Measurements from ENCODE around the gene WDFY4. TPM values are rescaled to one million over a fixed set of nuclear protein-coding genes. Genes with fewer than 3 reads are reported as not detected.

WDFY4 gene
- total and polyA plus RNA-seq, 2 experiments from 2014 or later = not detected

GRCh38 chr10:48820231-48820630, 135.6 kb downstream of the WDFY4 start:
- H3K9me2 ChIP-seq (ENCODE audit: insufficient read depth) = no peaks in the 10 kb centered on the region
- WGBS, 2 experiments (ENCODE audit: low coverage in 1 of 2, low lambda C conversion rate in 2 of 2, missing lambda C conversion rate in 2 of 2) = 74 to 82% methylated on average over 9 of the region's 9 CpGs
- TF ChIP-seq EZH2 (IDR thresholded peaks at IDR 0.05; ENCODE audit: insufficient read depth, poor library complexity, severe bottlenecking) = no peak
- no peak for TF ChIP-seq EZH2phosphoT487 (IDR thresholded peaks at IDR 0.05; ENCODE audit: insufficient read depth, low read depth)
- H3K4me3 ChIP-seq = no peak overlapping the region
- no peaks in the 10 kb centered on the region for H4K20me1 ChIP-seq (ENCODE audit: insufficient read depth)
- no peaks in the 10 kb centered on the region for H3F3A ChIP-seq (ENCODE audit: insufficient read depth)
- H3K9ac ChIP-seq = no peak overlapping the region
- H3K27ac ChIP-seq = no peak overlapping the region
- H3K4me1 ChIP-seq (ENCODE audit: insufficient read depth) = no peaks in the 10 kb centered on the region
- peaks cover 29% of the 10 kb centered on the region; the same call in 1 of the 2 replicates for H3K27me3 ChIP-seq (replicated peaks; ENCODE audit: insufficient read depth)
- H3K36me3 ChIP-seq (ENCODE audit: low read depth) = no peaks in the 10 kb centered on the region
- no peaks in the 10 kb centered on the region for H3K79me2 ChIP-seq (ENCODE audit: insufficient read depth)
- H2AFZ ChIP-seq = no peak overlapping the region
- H3K4me2 ChIP-seq (ENCODE audit: unreplicated experiment) = no peak overlapping the region
- in situ Hi-C loops (cut with MboI) = no loop called here
- no peaks in the 10 kb centered on the region for H3K9me3 ChIP-seq (ENCODE audit: low read depth)
- no peak for DNase-seq

GRCh38 chr10:48820699-48821098, 136.0 kb downstream of the WDFY4 start:
- Histone ChIP-seq H4K20me1 (ENCODE audit: insufficient read depth) (no peaks in the 10 kb centered on the region), H3K9me3 (ENCODE audit: low read depth) (no peaks in the 10 kb centered on the region), H2AFZ (no peak overlapping the region), H3K4me2 (ENCODE audit: unreplicated experiment) (no peak overlapping the region), H3K27me3 (replicated peaks; ENCODE audit: insufficient read depth) (peaks cover 33% of the 10 kb centered on the region; the same call in 1 of the 2 replicates), H3F3A (ENCODE audit: insufficient read depth) (no peaks in the 10 kb centered on the region), H3K4me1 (ENCODE audit: insufficient read depth) (no peaks in the 10 kb centered on the region), H3K27ac (no peak overlapping the region), H3K9me2 (ENCODE audit: insufficient read depth) (no peaks in the 10 kb centered on the region), H3K79me2 (ENCODE audit: insufficient read depth) (no peaks in the 10 kb centered on the region), H3K4me3 (no peak overlapping the region), H3K36me3 (ENCODE audit: low read depth) (no peaks in the 10 kb centered on the region), H3K9ac (no peak overlapping the region)
- in situ Hi-C loops (cut with MboI) = no loop called here
- no peak for DNase-seq
- TF ChIP-seq EZH2phosphoT487 (IDR thresholded peaks at IDR 0.05; ENCODE audit: insufficient read depth, low read depth) (no peak), EZH2 (IDR thresholded peaks at IDR 0.05; ENCODE audit: insufficient read depth, poor library complexity, severe bottlenecking) (no peak)
- 80 to 82% methylated on average over 10 of the region's 10 CpGs for WGBS, 2 experiments (ENCODE audit: low coverage in 1 of 2, low lambda C conversion rate in 2 of 2, missing lambda C conversion rate in 2 of 2)

GRCh38 chr10:48821111-48821510, 136.4 kb downstream of the WDFY4 start:
- Histone ChIP-seq H4K20me1 (ENCODE audit: insufficient read depth) (no peaks in the 10 kb centered on the region), H3K9me3 (ENCODE audit: low read depth) (no peaks in the 10 kb centered on the region), H3K27me3 (replicated peaks; ENCODE audit: insufficient read depth) (peaks cover 37% of the 10 kb centered on the region; the same call in 1 of the 2 replicates), H2AFZ (no peak overlapping the region), H3K27ac (no peak overlapping the region), H3K4me1 (ENCODE audit: insufficient read depth) (no peaks in the 10 kb centered on the region), H3K9ac (no peak overlapping the region), H3K9me2 (ENCODE audit: insufficient read depth) (no peaks in the 10 kb centered on the region), H3K4me3 (no peak overlapping the region), H3K79me2 (ENCODE audit: insufficient read depth) (no peaks in the 10 kb centered on the region), H3F3A (ENCODE audit: insufficient read depth) (no peaks in the 10 kb centered on the region), H3K36me3 (ENCODE audit: low read depth) (no peaks in the 10 kb centered on the region), H3K4me2 (ENCODE audit: unreplicated experiment) (no peak overlapping the region)
- DNase-seq = no peak
- in situ Hi-C loops (cut with MboI) = no loop called here
- 73 to 75% methylated on average over 4 of the region's 4 CpGs for WGBS, 2 experiments (ENCODE audit: low coverage in 1 of 2, low lambda C conversion rate in 2 of 2, missing lambda C conversion rate in 2 of 2)
- TF ChIP-seq EZH2phosphoT487 (IDR thresholded peaks at IDR 0.05; ENCODE audit: insufficient read depth, low read depth) (no peak), EZH2 (IDR thresholded peaks at IDR 0.05; ENCODE audit: insufficient read depth, poor library complexity, severe bottlenecking) (no peak)

- no peak overlapping the region for H3K9ac ChIP-seq
- TF ChIP-seq EZH2phosphoT487 (IDR thresholded peaks at IDR 0.05; ENCODE audit: insufficient read depth, low read depth) (no peak), EZH2 (IDR thresholded peaks at IDR 0.05; ENCODE audit: insufficient read depth, poor library complexity, severe bottlenecking) (no peak)
- in situ Hi-C loops (cut with MboI) = no loop called here
- DNase-seq = peak; percentile 30
- no peak overlapping the region for H3K4me2 ChIP-seq (ENCODE audit: unreplicated experiment)
- no peak overlapping the region for H3K4me3 ChIP-seq
- H2AFZ ChIP-seq = no peak overlapping the region
- WGBS, 2 experiments (ENCODE audit: low coverage in 1 of 2, low lambda C conversion rate in 2 of 2, missing lambda C conversion rate in 2 of 2) = 60 to 67% methylated on average over 3 of the region's 3 CpGs
- no peaks in the 10 kb centered on the region for H4K20me1 ChIP-seq (ENCODE audit: insufficient read depth)
- H3F3A ChIP-seq (ENCODE audit: insufficient read depth) = no peaks in the 10 kb centered on the region
- H3K36me3 ChIP-seq (ENCODE audit: low read depth) = no peaks in the 10 kb centered on the region
- no peaks in the 10 kb centered on the region for H3K9me2 ChIP-seq (ENCODE audit: insufficient read depth)
- H3K27ac ChIP-seq = no peak overlapping the region
- peaks cover 39% of the 10 kb centered on the region; the same call in 1 of the 2 replicates for H3K27me3 ChIP-seq (replicated peaks; ENCODE audit: insufficient read depth)
- no peaks in the 10 kb centered on the region for H3K9me3 ChIP-seq (ENCODE audit: low read depth)
- H3K4me1 ChIP-seq (ENCODE audit: insufficient read depth) = no peaks in the 10 kb centered on the region
- H3K79me2 ChIP-seq (ENCODE audit: insufficient read depth) = no peaks in the 10 kb centered on the region
Measured at GRCh38 chr10:48821692-48822091, 137.0 kb downstream of the WDFY4 start.

GRCh38 chr10:48833674-48834073, 149.0 kb downstream of the WDFY4 start:
- Histone ChIP-seq H2AFZ (no peak overlapping the region), H3K4me1 (ENCODE audit: insufficient read depth) (no peaks in the 10 kb centered on the region), H3K27ac (no peak overlapping the region), H3K36me3 (ENCODE audit: low read depth) (no peaks in the 10 kb centered on the region), H3F3A (ENCODE audit: insufficient read depth) (no peaks in the 10 kb centered on the region), H3K9ac (no peak overlapping the region), H3K9me2 (ENCODE audit: insufficient read depth) (no peaks in the 10 kb centered on the region), H4K20me1 (ENCODE audit: insufficient read depth) (no peaks in the 10 kb centered on the region), H3K79me2 (ENCODE audit: insufficient read depth) (no peaks in the 10 kb centered on the region), H3K9me3 (ENCODE audit: low read depth) (no peaks in the 10 kb centered on the region), H3K4me2 (ENCODE audit: unreplicated experiment) (no peak overlapping the region), H3K4me3 (no peak overlapping the region), H3K27me3 (replicated peaks; ENCODE audit: insufficient read depth) (peaks cover 34% of the 10 kb centered on the region)
- WGBS, 2 experiments (ENCODE audit: low coverage in 1 of 2, low lambda C conversion rate in 2 of 2, missing lambda C conversion rate in 2 of 2) = 40 to 41% methylated on average over 2 of the region's 2 CpGs
- no peak for DNase-seq
- in situ Hi-C loops (cut with MboI) = no loop called here
- TF ChIP-seq EZH2phosphoT487 (IDR thresholded peaks at IDR 0.05; ENCODE audit: insufficient read depth, low read depth) = no peak
- TF ChIP-seq EZH2 (IDR thresholded peaks at IDR 0.05; ENCODE audit: insufficient read depth, poor library complexity, severe bottlenecking) = no peak
